Measurements from ENCODE around the gene DTWD2.
"Not testable (repeated sequence)": the region's sequence is repeated elsewhere in the genome, so short reads cannot be mapped to it uniquely, and the experiment has no call there.

DTWD2 gene

GRCh38 chr5:118987988-118988865 is at the start of gene DTWD2:
Gene DTWD2 (minus strand): TSS chr5:118988547. CDS start chr5:118988511, 36 bp downstream.
- DNase-seq (ENCODE audit: low read depth): peak; percentile 96

- no peak for DNase-seq (ENCODE audit: low read depth)
Measured at GRCh38 chr5:119037496-119038215, 49.3 kb upstream of the DTWD2 start.

- no peak for DNase-seq (ENCODE audit: low read depth)
Measured at GRCh38 chr5:119036101-119036762, 47.9 kb upstream of the DTWD2 start.

- DNase-seq (ENCODE audit: low read depth): no peak
Measured at GRCh38 chr5:119033135-119033534, 44.8 kb upstream of the DTWD2 start.

- DNase-seq (ENCODE audit: low read depth): no peak
Measured at GRCh38 chr5:119032656-119033055, 44.3 kb upstream of the DTWD2 start.

GRCh38 chr5:119031905-119032304 is 43.6 kb upstream of the DTWD2 start:
- no peak for DNase-seq (ENCODE audit: low read depth)

GRCh38 chr5:119031011-119031886 is 42.9 kb upstream of the DTWD2 start:
- DNase-seq (ENCODE audit: low read depth): no peak

- DNase-seq (ENCODE audit: low read depth): no peak
Measured at GRCh38 chr5:119028575-119028974, 40.2 kb upstream of the DTWD2 start.

- no peak for DNase-seq (ENCODE audit: low read depth)
Measured at GRCh38 chr5:119022773-119023172, 34.4 kb upstream of the DTWD2 start.

GRCh38 chr5:119022017-119022745 is 33.8 kb upstream of the DTWD2 start:
- no peak for DNase-seq (ENCODE audit: low read depth)

- DNase-seq (ENCODE audit: low read depth): no peak
Measured at GRCh38 chr5:119021149-119021732, 32.9 kb upstream of the DTWD2 start.

- no peak for DNase-seq (ENCODE audit: low read depth)
Measured at GRCh38 chr5:119019949-119020348, 31.6 kb upstream of the DTWD2 start.

- no peak for DNase-seq (ENCODE audit: low read depth)
Measured at GRCh38 chr5:119019501-119019900, 31.2 kb upstream of the DTWD2 start.

GRCh38 chr5:119017994-119018393 is 29.6 kb upstream of the DTWD2 start:
- no peak for DNase-seq (ENCODE audit: low read depth)

- no peak for DNase-seq (ENCODE audit: low read depth)
Measured at GRCh38 chr5:119016125-119016774, 27.9 kb upstream of the DTWD2 start.

- no peak for DNase-seq (ENCODE audit: low read depth)
Measured at GRCh38 chr5:119011186-119011585, 22.8 kb upstream of the DTWD2 start.

- no peak for DNase-seq (ENCODE audit: low read depth)
Measured at GRCh38 chr5:119010206-119010605, 21.9 kb upstream of the DTWD2 start.

GRCh38 chr5:119009131-119009530 is 20.8 kb upstream of the DTWD2 start:
- DNase-seq (ENCODE audit: low read depth): no peak

GRCh38 chr5:118999696-119000095 is 11.3 kb upstream of the DTWD2 start:
- DNase-seq (ENCODE audit: low read depth): no peak

- DNase-seq (ENCODE audit: low read depth): not testable (repeated sequence)
Measured at GRCh38 chr5:118998861-118999260, 10.5 kb upstream of the DTWD2 start.
